LoVo (cell line): ENCODE results near the gene SLC25A34.

Source experiments
- DNase-seq: peaks from one replicate; pipeline ENCODE4 v3.0.0-alpha.2; 2016; ENCODE audit warnings: low spot score

The SLC25A34 gene

GRCh38 chr1:15775706-15776105 is 39.6 kb downstream of the SLC25A34 start:
- no peak for DNase-seq

- DNase-seq: no peak
These were observed 42.0 kb downstream of the SLC25A34 start for GRCh38 chr1:15777909-15778707.

GRCh38 chr1:15785683-15786082 is 49.6 kb downstream of the SLC25A34 start:
- no peak for DNase-seq

GRCh38 chr1:15786581-15786980 is 50.5 kb downstream of the SLC25A34 start:
- peak; percentile 50 for DNase-seq

- no peak for DNase-seq
These were observed 52.7 kb downstream of the SLC25A34 start for GRCh38 chr1:15788624-15789301.
